ENCODE data around the gene FOXJ3.

FOXJ3 gene

DNA sequence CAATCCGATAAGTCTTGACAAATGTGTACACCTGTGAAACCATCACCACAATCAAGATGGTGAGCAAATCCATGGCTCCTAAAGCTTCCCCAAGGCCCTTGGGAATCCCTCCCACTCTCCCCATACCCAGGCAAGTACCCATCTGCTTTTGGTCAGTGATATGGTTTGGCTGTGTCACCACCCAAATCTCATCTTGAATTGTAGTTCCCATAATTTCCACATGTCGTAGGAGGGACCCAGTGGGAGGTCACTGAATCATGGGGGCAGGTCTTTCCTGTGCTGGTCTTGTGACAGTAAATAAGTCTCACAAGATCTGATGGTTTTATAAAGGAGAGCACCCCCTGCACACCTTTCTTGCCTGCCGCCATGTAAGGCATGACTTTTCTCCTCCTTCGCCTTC lies 196.4 kb downstream of the FOXJ3 start:
- DNase-seq (ENCODE audit: low read depth, low spot score) = no peak
- H3K4me3 ChIP-seq (ENCODE audit: low read length) = no peak overlapping the region

DNA sequence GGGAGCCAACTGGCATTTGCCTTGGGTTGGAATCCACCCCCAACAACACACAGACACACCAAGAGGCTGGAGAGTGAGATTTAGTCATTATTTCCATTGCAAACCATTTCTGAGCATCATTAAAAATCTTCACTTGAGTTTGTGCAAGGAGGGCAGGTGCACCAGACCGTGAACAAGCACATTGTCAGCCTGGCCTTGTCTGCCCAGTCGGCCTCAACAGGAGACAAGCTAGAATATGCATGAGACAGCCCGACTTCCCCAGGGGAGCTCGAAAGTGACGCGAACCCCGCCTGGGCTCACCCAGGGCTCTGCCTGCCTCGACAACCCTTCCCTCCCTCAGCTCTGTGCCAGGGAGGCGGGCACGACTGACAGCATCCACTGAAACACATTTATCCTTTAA lies 197.3 kb downstream of the FOXJ3 start:
- no peak overlapping the region for H3K4me3 ChIP-seq (ENCODE audit: low read length)
- no peak for DNase-seq (ENCODE audit: low read depth, low spot score)

DNA sequence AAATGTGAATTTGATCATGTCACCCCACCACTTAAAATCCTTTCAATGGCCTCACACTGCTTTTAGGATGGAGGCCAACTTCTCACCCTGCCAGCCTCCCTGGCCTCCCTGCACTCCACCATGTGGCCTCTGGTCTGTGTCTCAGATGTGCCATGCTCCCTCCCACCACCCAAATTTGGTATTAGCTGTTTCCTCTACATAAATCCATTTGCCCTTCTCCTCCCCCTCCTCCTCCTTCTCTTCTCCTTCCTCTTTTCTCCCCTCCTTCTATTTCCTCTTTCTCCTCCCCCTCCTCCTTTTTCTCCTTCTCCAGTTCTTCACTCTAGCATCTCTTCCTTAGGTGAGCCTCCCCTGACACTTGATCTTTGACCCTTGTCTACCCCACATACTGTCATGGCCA lies 198.6 kb downstream of the FOXJ3 start:
- no peak overlapping the region for H3K4me3 ChIP-seq (ENCODE audit: low read length)
- no peak for DNase-seq (ENCODE audit: low read depth, low spot score)

DNA sequence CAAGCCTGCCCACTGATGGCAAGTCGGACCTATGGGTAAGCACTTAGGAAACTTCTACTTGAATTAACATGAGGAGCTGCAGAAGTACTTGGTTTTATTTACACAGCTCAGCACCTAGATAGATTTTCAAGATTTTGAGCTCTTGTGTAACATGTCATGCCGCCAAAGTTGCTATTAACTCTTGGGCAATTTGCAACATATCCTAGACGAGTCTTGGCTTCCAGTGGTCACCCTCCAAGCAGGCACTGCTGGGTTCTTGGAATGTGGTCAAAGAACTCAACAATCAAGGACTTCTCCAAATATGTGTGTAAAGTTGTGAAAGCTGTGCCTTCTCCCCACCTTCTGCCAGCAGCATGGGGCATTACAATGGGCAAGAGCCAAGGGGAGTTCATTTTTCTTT lies 199.6 kb downstream of the FOXJ3 start:
- DNase-seq (ENCODE audit: low read depth, low spot score) = no peak
- H3K4me3 ChIP-seq (ENCODE audit: low read length) = no peak overlapping the region

DNA sequence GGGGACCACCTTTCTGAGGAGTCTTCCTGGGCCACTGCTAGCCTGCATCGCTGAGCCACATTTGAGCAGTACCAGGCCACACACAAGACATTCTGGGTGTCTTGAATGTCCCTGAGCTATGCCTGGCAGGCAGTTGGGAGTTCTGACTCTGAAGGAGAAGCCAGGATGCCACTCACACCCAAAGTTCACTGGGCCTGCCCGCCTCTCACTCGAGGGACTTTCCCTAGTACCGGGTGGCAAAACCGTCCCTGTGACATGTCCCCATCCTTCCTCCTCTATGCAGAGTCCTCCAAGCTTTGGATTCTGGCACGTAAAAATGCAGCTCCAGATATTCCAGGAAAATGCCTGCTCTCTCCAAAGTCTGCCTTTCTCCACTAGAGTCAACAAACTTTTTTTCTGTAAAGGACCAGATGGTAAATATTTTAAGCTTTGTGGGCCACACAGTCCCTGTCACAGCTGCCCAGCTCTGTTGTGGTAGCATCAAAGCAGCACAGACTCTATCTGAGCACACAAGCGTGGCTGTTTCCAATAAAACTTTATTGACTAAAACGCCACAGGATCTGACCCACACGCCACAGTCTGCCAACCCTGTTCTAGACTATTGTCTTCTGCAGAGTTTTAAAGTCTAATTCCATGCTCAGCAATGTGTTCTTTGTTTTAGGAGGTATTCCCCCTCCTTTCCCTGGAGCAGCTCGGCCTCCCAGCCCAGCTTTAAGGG lies 201.1 kb downstream of the FOXJ3 start:
- H3K4me3 ChIP-seq (ENCODE audit: low read length) = no peak overlapping the region
- DNase-seq (ENCODE audit: low read depth, low spot score) = peak; percentile 14

DNA sequence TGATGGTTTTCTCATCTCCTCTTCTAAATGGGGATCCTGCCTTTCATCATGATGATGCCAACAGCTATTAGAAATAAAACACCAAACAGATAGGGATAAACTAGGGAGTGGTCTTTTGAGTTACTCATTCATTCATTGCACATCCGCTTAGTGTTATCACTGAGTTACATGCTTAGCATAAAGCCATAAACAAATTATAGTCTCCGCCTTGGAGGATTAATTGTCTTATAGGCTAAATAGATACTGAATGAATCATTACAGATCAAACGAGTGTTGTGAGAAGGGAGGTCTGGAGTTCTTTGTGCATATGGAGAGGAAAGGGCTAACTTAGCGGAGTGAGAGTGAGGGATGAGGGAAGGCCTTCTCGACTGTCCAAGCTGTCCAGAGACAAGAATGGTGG lies 201.6 kb downstream of the FOXJ3 start:
- DNase-seq (ENCODE audit: low read depth, low spot score) = no peak
- H3K4me3 ChIP-seq (ENCODE audit: low read length) = no peak overlapping the region

DNA sequence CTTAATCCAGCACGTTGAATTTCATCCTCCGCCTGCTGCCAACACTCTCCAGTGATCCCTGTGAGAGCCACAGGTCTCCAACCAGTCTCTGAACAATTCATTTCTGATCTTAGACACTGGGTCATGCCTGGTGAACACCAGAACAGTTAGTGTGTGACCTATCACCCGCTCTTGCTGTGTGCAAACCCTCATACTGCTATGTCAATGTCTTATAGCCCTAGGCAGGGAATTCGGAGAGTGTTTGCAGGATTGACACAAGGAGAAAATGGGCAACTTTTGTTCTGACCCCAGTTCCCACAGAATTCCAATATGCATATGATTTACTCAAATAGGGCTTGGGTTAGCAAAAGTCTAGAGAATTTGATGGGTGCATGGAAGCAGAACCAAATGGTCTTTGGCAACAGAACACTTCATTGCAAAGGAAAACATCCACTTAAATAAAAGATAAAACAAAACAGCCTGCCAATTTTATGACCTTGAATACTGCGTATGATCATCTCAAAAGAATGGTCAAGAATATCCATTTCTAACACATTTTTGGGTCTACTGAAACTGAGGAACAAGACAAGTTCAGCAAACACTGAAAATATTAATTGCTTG lies 204.9 kb downstream of the FOXJ3 start:
- DNase-seq (ENCODE audit: low read depth, low spot score) = no peak
- no peak overlapping the region for H3K4me3 ChIP-seq (ENCODE audit: low read length)

DNA sequence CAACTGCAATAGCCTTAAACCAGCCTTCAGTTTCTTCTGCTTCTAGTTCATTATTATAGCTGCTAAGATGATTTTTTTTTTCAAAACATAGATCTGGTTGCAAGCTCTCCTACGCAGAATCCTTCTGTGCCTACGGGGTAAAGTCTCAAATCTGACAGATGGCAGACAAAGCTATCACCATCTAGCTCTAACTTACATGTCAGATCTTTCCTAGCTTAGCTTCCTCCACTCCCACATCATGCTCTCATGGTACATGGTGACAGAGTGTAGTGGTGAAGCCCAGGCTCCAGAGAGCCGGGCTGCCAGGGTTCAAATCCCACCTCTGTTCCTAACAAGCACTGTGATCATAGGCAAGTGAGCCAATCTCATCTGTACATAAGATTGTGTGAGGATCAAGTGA lies 206.1 kb downstream of the FOXJ3 start:
- H3K4me3 ChIP-seq (ENCODE audit: low read length) = no peak overlapping the region
- DNase-seq (ENCODE audit: low read depth, low spot score) = no peak

DNA sequence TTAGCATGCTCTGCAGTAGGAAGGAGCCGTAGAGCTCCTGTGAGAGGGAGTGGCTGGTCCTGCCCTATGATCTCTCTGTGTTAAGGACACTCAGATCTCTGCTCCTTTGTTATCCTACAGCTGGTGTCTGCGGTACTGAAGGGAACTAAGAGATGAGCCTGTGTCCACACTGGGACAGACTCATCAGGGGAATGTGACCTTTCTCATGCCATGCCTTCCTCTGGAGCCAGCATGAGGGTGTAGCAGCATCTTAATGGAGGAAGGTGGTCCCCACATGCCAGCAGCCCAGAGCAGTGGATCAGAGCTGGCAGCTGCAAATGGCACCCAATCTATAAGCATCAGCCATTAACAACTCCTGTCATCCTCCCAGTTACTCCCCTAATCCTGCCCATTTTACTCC lies 206.5 kb downstream of the FOXJ3 start:
- no peak overlapping the region for H3K4me3 ChIP-seq (ENCODE audit: low read length)
- DNase-seq (ENCODE audit: low read depth, low spot score) = no peak

DNA sequence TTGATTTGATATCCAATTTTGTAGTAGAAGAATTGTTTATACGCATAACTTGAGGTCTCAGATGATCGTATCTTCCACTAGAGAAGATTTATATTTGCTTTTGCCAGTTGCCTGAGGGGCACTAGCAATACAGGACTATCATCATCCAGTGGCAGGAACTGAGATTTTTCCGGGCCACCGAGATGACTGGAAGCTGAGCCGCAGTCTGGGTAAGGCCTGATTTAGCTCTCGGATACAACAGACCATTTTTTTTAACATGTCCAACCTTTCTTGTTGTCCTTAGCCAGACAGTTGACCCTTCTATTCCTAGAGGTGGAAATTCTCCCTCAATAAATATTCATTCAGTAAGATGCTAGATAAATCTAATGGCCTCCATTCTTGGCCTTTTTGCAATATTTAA lies 207.3 kb downstream of the FOXJ3 start:
- no peak overlapping the region for H3K4me3 ChIP-seq (ENCODE audit: low read length)
- DNase-seq (ENCODE audit: low read depth, low spot score) = no peak
